Mammary epithelial cell (primary cell): ENCODE data around the gene AP3S2.

ENCODE experiments used
- EZH2 ChIP-seq: IDR thresholded peaks from 2 replicates; pipeline ENCODE4 v1.6.1; 2012; ENCODE audit warnings: low read length, inconsistent platforms, borderline replicate concordance
- TF ChIP-seq, protein P1 (sequence below), 2 donors: IDR thresholded peaks in 1 of 2; conservative IDR thresholded peaks in 1 of 2; 2 replicates each; pipeline ENCODE4 v1.5.1; 2011 to 2012; ENCODE audit warnings: inconsistent platforms in 2 of 2, low read length in 2 of 2, mild to moderate bottlenecking in 2 of 2, control low read depth in 1 of 2, low read depth in 1 of 2; ENCODE audit not compliant: insufficient read depth in 1 of 2; ENCODE audit errors: extremely low read depth in 1 of 2

DNA sequence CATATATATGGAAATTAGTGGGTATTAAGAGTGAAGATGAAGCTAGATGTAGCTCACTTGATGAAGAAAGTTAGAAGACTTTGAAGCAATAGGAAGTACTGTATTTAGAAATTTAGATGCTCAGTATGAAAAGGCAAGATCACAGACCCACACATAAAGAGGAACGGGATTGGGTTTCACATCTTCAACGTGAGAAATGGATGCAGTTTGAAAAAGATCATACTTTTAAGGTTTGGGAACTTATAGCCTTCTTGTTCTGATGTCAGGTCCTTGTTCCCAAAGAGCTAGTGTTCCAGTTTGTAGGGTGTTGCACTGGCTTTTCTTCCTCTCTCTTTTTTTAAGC lies 16.7 kb downstream of the AP3S2 start:
- TF ChIP-seq, protein P1, sequence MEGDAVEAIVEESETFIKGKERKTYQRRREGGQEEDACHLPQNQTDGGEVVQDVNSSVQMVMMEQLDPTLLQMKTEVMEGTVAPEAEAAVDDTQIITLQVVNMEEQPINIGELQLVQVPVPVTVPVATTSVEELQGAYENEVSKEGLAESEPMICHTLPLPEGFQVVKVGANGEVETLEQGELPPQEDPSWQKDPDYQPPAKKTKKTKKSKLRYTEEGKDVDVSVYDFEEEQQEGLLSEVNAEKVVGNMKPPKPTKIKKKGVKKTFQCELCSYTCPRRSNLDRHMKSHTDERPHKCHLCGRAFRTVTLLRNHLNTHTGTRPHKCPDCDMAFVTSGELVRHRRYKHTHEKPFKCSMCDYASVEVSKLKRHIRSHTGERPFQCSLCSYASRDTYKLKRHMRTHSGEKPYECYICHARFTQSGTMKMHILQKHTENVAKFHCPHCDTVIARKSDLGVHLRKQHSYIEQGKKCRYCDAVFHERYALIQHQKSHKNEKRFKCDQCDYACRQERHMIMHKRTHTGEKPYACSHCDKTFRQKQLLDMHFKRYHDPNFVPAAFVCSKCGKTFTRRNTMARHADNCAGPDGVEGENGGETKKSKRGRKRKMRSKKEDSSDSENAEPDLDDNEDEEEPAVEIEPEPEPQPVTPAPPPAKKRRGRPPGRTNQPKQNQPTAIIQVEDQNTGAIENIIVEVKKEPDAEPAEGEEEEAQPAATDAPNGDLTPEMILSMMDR (conservative IDR thresholded peaks at IDR 0.05 in 1 of 2, IDR thresholded peaks at IDR 0.05 in 1 of 2; ENCODE audit: extremely low read depth in 1 of 2, insufficient read depth in 1 of 2, low read depth in 1 of 2, low read length in 2 of 2), result no peak
- no peak for TF ChIP-seq EZH2
